GM21390 (cell line): ENCODE measurements around the gene HIPK2.

Source experiments
- ATAC-seq: cut with Tn5 transposase; IDR thresholded peaks from one replicate; pipeline ENCODE4 v1.9.1; 2021; ENCODE audit not compliant: unreplicated experiment

HIPK2 gene

GRCh38 chr7:139574618-139575337 lies 203.0 kb downstream of the HIPK2 start:
- no peak for ATAC-seq

DNA sequence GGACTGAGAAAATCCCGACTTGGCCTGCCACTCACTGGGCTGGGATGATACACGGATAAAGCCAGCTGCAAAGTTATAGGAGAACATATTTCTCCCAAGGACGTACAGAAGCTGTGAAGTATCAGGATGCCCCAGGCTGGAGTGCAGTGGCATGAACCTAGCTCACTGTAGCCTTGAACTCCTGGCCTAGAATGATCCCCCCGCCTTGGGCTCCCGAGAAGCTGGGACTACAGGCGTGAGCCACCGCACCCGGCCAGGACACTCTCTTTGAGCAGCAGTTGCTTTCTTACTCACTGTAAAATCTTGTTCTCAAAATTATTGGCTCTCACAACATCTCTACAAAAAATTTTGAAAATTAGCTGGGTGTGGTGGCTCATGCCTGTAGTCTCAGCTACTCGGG lies 203.9 kb downstream of the HIPK2 start:
- ATAC-seq: no peak

DNA sequence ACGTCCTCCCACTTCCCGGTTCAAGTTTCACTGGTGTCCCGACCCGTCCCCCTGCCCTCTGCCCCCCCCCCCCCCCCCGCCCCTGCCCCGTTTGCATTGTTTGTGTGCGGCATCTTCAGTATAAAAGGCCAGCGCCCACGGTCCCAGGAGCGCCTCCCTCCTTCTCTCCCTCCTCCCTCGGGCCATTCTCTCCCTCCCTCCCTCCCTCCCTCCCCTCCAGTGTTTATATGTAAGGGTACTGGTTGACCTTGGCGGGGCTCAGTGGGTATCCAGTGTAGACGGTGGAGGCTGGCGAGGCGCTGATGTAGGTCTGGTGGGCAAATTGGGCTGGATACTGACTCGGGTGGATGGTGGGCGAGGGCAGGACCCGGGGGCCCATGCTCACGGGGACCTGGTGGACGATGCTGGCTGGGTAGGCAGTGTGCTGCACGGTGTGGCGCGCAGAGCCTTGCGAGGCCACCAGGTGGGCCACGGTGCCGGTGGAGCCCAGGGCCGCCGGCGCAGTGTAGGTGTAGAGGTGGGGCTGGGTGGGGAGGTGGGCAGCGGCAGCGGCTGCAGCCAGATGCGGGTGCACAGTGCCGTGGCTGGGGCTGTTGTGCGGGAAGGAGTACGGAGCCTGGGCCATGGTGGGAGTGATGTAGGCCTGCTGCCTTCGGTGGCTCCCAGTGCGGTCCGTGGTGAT lies 205.0 kb downstream of the HIPK2 start:
- ATAC-seq: no peak

- no peak for ATAC-seq
These were observed 205.7 kb downstream of the HIPK2 start for GRCh38 chr7:139572071-139572470.

GRCh38 chr7:139571651-139572050 lies 206.1 kb downstream of the HIPK2 start:
- no peak for ATAC-seq

DNA sequence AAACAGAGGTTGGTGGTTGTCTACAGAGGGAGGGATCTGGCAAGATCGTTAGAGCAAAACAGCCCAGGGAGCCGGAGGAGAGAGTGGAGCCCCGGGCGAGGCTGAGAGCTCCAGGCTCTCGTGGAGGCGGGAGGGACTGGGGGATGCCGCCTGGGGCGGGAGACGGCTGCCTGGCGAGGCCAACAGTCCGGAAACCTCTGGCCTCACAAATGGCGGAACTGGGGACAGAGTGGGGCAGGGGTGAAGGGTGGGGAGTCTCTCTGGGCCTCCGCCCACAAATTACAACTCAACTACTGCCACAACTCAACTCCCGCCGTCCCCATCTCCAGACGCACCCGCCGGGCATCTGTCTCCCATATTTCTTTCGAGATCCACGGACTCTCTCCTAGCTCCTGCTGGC lies 206.6 kb downstream of the HIPK2 start:
- ATAC-seq: no peak

DNA sequence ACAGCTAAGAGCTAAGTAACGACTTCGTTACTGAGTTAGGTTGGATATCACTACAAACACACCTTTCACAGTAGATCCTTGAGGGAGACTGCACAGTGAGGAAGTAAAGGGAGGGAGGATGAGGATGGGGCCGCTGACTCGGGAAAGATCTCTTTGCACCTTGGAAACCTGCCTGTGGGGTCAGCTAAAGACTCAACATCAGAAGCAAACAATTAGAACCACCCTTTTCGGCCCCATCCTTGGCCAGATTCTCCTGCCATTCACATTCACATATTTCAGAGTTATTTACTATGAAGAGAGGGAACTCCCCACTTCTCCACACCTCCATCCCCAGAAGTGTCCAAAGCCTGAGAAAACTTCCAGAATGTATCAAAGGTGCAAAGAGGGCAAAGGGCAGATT lies 207.2 kb downstream of the HIPK2 start:
- ATAC-seq: no peak

GRCh38 chr7:139570119-139570518 lies 207.7 kb downstream of the HIPK2 start:
- ATAC-seq: no peak

GRCh38 chr7:139568813-139569490 lies 208.8 kb downstream of the HIPK2 start:
- no peak for ATAC-seq

DNA sequence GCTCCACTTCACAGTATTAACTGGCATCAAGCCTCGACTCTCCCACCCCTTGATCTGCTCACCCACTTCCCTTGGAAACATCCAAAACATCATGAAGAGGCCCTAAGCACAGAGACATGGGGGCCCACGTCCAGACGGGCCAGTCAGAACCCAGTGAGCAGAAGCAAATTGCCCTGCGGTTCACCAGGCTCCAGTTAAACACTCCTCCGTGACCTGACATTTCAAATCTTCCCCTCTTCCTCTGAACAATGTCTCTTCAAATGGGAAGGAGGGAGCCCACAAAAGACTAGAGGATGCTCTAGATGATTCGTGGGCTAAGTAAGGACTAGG lies 209.5 kb downstream of the HIPK2 start:
- no peak for ATAC-seq

GRCh38 chr7:139567647-139568345 lies 210.0 kb downstream of the HIPK2 start:
- ATAC-seq: no peak

GRCh38 chr7:139566736-139567646 lies 210.8 kb downstream of the HIPK2 start:
- no peak for ATAC-seq

GRCh38 chr7:139566075-139566474 lies 211.7 kb downstream of the HIPK2 start:
- ATAC-seq: no peak

DNA sequence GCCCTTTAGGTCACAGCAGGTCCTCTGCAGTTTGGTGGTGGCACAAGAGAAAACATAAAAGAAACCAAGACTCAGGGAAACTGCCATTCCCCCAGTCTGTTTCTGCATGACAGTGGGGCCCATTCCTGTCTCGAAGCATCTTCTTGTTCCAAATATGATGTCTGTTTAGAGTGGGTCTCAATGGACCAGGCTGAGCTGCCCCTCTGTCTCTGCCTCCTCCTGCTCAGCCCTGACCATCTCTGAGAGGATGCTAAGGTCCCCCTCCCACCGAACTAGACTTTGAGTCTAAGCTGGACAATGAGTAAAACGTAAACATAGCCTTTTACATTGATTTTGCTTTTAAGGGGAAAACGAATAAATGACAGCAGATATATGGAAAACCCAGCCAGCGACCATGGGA lies 213.9 kb downstream of the HIPK2 start:
- ATAC-seq: no peak

DNA sequence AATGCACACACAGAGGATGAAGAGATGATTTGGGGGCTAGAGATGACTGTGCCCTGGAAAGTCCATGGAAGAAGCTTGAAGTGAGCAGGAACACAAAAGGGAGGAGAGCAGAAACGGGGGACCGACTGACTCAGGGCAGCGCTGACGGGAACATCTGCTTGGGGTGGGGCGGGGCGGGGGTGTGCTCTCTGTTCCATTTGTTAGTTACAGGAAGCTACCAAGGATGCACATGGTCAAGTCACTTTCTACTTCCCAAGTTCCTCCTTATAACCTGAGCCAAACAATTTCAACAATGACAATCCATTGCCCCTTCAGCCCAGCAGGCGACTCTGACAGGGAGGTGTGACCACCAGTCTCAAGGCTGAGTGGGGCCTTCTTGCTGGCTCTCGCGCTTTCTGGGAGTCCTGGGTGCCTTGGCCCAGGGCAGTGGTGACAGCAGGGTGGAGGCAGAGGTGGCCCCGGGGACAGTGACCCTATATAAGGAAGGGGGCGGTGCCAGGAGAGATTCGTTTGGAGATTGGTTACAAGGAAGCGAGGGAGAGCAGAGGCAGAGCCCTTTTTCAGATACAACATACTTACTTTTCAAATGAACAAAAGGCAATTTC lies 214.7 kb downstream of the HIPK2 start:
- ATAC-seq: no peak

- no peak for ATAC-seq
These were observed 215.3 kb downstream of the HIPK2 start for GRCh38 chr7:139562491-139562890.

- ATAC-seq: no peak
These were observed 217.1 kb downstream of the HIPK2 start for GRCh38 chr7:139560678-139561077.

- ATAC-seq: no peak
These were observed 217.6 kb downstream of the HIPK2 start for GRCh38 chr7:139560199-139560598.

DNA sequence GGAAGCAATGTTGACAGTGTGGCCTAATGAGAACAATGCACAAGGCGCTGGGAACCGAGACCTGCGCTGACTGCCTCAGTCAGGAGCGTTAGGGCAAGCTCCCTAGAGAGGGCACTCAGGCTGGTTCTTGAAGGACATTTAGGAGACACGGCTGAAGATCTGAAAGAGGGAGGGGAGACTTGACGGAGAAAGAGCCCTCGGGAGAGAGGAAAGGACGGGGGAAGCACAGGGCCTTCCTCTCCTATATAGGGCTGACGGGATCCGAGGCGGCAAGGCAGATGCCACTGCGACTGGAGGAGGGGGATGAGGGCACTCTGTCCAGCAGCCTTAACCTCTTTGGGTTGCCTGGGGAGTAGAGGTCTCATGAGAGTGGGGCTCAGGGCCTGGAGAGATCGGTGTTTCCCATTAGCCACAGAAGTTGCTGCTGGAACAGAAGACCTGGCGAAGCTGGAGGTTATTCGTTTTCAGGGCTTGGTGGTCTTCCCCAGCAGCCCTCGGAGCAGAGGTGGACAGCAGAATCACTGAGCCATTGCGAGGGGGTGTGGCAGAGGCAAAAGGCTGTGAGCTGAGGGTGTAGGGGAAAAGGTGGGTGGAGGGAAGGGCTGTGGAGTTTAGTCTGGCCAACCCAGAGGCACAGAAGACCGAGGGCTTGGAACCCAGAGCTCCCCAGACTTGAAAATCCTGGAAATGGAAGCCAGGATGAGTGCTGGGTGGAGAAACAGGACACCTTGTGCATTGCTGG lies 218.3 kb downstream of the HIPK2 start:
- no peak for ATAC-seq
